ENCODE results near the gene CENPF. TPM values are rescaled to one million over a fixed set of nuclear protein-coding genes. Genes with fewer than 3 reads are reported as not detected.
"Not testable (repeated sequence)": the region's sequence is repeated elsewhere in the genome, so short reads cannot be mapped to it uniquely, and the experiment has no call there.

Gene CENPF
- total RNA-seq (ENCODE audit: insufficient read depth, low replicate concordance), result 16.9 TPM

DNA sequence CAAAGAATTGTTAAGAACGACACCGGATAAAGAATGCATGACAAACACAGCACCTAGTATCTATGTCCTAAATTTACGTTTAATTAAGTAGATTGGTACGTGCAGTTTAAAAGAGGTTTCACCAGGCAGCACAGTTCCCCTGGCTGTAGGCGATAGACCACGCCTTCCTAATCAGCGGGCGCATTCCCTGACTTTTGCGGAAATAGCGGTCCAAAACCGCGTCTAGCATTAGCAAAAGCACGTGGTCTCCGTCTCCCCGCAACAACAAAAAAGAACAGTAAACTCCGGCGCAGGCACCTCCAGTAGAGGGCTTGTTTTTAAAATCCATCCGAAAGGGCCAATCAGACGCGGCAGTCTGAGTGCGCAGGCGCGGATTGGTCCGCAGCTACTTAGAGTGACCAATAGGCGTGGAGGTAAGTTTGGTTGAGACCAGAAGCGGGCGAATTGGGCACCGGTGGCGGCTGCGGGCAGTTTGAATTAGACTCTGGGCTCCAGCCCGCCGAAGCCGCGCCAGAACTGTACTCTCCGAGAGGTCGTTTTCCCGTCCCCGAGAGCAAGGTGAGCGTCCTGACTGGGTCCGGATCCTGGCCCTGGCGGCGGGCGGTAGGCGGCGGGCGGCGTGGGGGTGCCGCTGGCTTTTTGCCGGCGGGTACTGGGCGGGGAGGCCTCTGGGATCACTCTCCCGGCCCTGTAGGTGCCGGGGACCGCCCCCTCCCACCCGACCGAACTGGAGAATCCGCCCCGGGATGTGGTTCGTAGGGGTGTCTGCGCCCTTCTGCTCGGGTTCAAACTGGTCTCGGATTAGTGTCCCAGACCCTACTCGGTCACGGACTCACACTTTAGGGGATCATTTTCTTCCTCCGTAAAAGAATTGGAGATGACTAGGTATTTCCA is at the start of gene CENPF:
Gene CENPF, plus strand, starts transcription at position 432 of the 894 bp plus-strand sequence. CDS start 10,560 bp downstream, outside the sequence.
- DNase-seq (ENCODE audit: low spot score), result peak; percentile 99

DNA sequence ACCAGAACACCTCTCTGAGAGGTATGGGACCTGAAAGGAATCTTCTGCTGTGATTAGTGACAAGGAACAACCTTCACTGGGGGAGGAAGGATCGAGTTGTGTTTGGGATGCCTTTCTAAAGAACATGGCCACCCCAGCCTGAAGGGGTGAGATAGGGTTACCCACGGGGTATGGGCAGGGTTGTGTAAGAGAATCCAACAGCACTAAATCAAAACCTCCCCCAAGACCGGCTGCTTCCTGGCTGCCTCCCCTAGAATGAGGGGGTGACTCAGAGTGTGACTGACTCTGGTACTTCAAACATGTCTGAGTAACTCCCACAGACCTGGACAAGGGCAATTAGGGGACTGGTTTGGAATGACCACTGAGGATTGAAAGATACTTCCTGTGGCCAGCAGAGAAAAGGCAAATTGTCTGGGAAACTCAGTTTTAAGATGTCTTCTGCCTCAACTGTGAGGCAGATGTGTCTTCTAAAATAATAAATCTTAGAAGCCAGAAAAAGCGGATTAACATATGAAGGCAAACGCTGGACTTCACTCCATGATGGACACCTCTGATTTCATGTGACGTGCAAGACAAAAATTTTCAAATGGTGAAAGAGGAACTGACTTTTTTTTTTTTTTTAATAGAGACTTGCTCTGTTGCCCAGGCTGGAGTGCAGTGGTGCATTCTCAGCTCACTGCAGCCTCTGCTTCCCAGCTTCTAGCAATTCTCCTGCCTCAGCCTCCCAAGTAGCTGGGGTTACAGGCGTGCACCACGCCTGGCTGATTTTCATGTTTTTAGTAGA is 44.9 kb upstream of the CENPF start:
- no peak for DNase-seq (ENCODE audit: low spot score)

- no peak for DNase-seq (ENCODE audit: low spot score)
Observed at GRCh38 chr1:214563881-214564280, 39.1 kb upstream of the CENPF start.

DNA sequence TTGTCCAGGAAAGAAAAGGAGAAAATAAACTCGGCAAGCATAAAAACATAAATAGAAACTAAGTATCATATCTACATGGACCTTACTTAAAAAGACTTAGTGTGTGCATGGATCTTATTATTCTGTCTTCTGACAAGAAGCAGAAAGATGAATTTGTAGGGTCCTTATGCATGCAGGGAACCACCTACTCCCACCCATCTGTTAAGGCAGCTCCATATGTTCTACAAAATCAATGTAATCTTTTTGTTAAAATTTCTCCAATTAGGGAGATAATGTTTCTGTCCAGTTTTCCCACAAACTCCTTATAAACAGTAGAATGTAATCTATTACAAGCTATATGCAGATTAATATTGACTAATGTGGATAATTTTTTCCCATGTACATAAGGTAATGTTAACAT is 37.7 kb upstream of the CENPF start:
- no peak for DNase-seq (ENCODE audit: low spot score)

DNA sequence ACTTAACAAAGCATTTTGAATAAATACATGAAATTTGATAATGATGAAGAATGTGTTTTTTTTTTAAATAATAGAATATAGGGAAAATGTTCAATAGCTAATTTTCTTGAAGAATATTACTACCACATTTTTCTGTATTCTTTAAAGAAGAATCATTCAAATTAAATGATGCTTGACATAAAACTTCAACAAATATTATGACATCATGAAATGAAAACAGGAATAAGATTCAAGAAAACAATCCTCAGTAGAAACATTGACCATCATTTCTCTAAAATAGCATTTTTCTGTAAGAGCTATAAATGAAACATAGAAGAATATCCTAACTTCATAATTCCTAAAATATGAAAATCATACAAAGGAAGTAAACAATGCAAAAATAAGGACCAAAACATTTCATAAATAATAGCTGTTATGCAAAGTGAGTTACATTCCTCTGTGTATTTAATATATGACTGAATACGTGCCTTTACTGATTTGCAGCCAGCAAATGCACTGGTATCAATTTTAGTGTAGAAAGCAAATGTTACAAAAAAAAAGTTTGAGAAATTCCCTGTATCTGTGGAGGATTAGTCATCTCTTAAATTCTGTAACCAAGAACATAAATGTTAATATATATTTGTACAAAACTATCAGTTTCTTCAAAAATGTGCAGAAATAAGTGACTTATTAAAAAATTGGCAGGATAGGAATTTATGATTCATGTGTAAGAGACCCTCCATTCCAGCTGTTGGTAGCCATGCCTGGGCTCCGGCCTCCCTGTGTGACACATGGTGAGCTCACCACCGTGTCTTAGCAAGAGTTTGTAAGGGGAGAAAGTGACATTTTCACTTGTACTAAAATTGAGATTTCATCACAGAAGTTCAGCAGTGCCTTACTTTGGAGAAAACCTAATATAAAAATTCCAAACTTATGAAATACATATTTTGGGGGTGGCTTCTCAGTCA is 36.6 kb upstream of the CENPF start:
- no peak for DNase-seq (ENCODE audit: low spot score)

- no peak for DNase-seq (ENCODE audit: low spot score)
Observed at GRCh38 chr1:214567481-214567980, 35.5 kb upstream of the CENPF start.

- DNase-seq (ENCODE audit: low spot score), result peak; percentile 49
Observed at GRCh38 chr1:214568328-214568727, 34.7 kb upstream of the CENPF start.

- peak; percentile 51 for DNase-seq (ENCODE audit: low spot score)
Observed at GRCh38 chr1:214569357-214570004, 33.5 kb upstream of the CENPF start.

- no peak for DNase-seq (ENCODE audit: low spot score)
Observed at GRCh38 chr1:214570442-214570841, 32.6 kb upstream of the CENPF start.

GRCh38 chr1:214571281-214571680 is 31.7 kb upstream of the CENPF start:
- DNase-seq (ENCODE audit: low spot score), result no peak

GRCh38 chr1:214573386-214574318 is 29.3 kb upstream of the CENPF start:
- peak; percentile 27 for DNase-seq (ENCODE audit: low spot score)

GRCh38 chr1:214574598-214575411 is 28.2 kb upstream of the CENPF start:
- DNase-seq (ENCODE audit: low spot score), result no peak

- not testable (repeated sequence) for DNase-seq (ENCODE audit: low spot score)
Observed at GRCh38 chr1:214576120-214576519, 26.9 kb upstream of the CENPF start.

DNA sequence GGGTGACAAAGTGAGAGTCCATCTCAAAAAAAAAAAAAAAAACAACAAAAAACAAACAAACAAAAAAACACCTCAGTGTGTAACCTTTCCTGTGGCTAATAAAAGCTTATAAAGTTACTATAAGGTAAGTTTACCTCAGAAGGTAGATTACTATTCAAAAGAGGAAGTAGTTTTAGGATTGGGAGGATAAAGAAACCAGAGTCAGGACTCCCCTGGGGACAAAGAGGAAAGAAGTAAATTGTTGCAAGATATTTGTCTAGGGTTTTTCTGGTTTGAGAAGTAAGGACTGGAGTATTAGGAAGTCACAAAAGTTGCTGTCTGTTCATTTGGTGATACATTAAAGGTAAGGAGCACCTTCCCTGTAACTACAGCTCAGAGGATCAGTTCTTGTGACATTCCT is 23.8 kb upstream of the CENPF start:
- DNase-seq (ENCODE audit: low spot score), result no peak

DNA sequence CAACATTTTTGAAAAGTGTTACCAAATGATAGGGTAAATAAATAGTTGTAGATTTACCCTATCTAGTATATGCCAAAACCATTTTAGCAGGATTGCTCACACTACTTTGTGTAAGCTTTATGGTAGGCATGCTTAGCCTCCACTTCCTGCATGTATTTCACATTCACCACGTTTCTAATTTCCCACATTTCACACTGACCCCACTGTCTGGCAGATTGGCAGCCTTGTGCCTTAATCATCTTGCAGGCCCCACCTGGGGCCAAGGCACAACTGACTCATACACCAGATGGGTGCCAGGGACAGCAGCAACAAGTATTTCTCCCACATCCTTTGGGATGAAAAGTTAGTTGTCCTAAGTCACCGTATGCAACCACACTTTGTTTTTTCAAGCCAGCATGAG is 21.2 kb upstream of the CENPF start:
- no peak for DNase-seq (ENCODE audit: low spot score)

DNA sequence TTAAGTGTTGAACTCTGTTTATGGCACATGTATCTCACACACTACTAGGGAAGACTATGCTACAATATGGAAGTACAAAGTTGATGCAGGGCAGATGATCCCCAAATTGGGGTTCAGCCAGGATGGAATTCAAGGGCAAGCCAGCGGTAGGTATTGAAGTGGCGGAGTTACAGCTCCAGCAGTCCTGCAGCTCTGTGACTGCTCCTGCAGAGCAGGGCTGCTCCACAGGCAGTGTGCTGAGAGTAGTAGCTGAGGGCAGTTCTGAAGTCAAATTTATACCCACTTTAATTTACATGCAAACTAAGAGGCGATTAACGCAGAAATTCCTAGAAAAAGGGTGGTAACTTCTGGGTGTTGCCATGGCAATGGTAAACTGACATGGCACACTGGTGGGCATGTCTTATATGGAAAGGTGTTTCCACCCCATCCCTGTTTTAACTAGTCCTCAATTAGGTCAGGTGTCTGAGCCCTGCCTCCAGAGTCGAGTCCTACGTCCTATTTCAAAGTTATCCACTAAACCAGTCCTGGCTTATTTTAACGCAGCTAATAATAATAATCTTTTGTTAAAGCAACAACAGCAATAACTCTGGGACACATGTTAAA is 20.6 kb upstream of the CENPF start:
- DNase-seq (ENCODE audit: low spot score), result no peak

DNA sequence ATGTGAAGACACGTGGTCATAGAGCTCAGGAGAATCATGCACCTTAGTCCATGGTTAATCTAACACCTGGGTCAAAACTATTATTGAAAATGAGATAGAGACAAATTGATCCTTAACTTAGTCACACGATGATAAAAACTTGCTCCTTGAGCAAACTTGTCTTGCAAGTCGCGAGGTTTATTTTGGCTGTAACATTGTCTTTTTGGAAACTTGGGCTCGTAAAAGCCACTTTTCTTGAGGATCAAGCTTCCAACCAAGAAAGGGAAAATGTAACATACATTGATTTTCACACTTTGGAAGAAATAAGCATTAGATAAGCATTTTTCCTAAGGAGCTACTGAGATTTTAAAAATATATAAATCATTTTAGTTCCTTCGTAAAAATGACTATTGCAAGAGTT is 19.9 kb upstream of the CENPF start:
- DNase-seq (ENCODE audit: low spot score), result no peak

- DNase-seq (ENCODE audit: low spot score), result no peak
Observed at GRCh38 chr1:214583824-214584554, 19.0 kb upstream of the CENPF start.
